ENCODE measurements around the gene SLC35F6.

Gene SLC35F6, protein sequence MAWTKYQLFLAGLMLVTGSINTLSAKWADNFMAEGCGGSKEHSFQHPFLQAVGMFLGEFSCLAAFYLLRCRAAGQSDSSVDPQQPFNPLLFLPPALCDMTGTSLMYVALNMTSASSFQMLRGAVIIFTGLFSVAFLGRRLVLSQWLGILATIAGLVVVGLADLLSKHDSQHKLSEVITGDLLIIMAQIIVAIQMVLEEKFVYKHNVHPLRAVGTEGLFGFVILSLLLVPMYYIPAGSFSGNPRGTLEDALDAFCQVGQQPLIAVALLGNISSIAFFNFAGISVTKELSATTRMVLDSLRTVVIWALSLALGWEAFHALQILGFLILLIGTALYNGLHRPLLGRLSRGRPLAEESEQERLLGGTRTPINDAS

DNA sequence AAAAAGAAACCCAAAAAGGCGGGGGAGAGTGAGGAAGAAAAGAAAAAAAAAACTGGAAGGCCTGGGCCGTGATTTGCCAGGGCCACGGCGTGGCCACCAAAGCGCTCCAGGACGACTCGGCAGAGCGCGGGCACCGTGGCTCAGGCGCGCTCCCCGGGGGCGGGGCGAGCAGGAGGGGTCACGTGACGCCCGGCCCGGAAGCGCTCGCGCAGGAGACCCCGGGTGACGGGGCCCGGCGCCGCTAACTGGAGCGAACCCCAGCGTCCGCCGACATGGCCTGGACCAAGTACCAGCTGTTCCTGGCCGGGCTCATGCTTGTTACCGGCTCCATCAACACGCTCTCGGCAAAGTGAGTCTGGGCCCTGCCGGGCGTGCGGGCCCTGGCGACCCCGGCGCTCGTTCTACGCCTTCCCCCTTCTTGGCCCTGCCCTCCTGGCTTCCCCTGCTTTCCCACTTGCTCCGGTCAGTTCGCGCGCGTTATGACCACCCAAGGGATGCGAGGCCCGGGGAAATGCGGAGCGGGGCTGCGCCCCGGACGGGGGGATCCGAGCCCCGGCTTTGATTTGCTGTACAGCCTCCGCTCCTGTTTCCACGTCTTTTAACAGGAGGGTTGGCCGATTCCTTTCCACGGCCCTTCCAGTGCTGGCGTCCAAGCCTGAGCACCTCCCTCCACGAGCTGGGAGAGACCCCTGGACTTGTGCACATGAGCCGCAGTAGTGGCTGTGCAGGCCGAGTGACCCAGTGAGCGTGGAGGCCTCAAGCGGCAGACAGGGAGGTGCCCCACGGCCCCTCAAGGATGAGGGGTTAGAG is at the start of gene SLC35F6:
Gene SLC35F6 (plus strand): TSS at position 207 of the 810 bp plus-strand sequence. CDS start 66 bp downstream, at position 273.
- peak; percentile 83 for DNase-seq (ENCODE audit: low read depth)

DNA sequence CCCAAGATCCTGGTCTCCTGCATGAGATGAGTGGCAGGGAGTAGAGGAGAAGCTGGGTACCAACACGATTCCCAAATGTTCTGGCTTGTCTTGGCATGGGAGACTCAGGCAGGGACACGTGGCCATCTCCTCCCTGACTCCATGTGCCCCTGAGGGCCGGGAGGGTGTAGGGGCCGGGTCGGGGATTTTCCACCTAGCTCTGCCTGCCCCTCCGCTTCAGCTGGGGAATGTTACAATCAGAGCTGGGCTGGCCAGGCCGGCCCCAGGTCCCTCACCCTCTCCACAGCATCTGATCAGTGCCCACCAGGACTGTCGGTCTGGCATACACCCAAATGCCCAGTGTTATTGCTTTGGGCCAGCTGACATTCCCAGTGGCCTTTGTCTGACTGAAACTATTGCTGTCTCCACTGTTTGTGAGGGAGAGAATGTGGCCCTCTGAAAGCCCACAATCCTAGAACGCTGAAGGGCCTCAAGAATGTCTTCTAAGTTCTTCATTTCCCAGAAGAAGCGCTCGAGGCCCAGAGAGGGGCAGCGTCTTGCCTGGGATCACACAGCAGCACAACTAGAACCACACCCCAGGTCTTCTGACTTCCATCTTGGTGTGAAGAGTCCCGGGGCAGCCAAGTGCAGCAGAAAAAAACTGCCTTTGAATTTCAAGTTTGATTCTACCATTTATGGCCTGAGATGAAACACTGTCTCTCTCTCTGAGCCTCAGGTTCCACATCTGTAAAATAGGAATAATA is 48.4 kb upstream of the SLC35F6 start:
- DNase-seq (ENCODE audit: low read depth) = no peak

DNA sequence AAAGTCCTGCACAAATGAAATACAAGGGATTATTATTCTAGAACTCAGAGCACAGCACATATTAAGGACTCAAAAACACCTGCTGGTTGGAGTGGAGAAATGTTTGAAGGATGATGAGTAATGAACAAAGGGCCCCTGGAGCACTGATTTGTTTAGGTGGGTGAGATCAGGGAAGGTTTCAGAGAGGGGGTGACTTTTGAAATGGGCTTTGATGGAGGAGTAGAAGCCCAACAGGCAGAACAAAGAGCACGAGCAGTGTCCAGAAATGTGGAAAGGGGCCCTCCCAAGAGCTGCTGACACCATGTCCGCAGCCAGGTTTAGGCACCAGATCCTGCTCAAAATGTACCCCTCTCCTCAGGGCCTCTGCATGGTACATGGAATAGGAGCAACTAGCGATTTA is 47.7 kb upstream of the SLC35F6 start:
- no peak for DNase-seq (ENCODE audit: low read depth)

DNA sequence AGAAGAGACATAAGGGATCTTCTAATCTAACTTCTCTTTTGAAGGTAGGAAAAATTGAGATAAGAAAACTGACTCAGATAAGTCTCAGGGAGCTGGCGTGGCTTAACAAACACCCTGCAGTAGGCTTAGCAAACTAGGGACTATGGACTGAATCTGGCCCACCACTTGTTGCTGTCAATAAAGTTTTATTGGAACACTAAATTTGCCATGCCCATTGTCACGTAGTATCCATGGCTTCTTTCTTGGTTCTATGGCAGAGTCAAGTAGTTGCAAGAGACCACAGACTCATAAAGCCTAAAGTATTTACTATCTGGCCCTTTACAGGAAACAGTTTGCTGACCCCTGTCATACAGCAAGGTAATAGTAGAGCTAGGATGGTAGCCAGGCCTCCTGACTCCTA is 47.3 kb upstream of the SLC35F6 start:
- no peak for DNase-seq (ENCODE audit: low read depth)

DNA sequence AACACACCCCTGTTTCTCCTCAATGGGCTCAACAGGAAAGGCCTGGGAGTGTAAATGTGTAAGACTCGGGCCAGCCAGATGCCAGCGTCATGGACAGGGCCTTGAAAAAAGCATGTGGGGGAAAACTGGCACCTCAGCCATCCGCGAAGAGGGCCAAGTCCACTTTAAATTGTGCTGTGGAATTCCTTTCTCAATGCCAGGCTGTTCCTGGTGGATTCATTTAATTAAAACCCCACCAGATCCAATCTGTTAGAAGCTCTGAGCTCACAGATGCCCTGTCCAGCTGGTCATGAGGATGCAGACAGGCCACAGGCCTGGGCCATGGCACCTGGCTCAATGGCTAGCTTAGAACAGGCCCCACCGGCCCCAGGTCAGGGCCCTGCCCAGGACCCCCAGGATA is 46.7 kb upstream of the SLC35F6 start:
- no peak for DNase-seq (ENCODE audit: low read depth)

DNA sequence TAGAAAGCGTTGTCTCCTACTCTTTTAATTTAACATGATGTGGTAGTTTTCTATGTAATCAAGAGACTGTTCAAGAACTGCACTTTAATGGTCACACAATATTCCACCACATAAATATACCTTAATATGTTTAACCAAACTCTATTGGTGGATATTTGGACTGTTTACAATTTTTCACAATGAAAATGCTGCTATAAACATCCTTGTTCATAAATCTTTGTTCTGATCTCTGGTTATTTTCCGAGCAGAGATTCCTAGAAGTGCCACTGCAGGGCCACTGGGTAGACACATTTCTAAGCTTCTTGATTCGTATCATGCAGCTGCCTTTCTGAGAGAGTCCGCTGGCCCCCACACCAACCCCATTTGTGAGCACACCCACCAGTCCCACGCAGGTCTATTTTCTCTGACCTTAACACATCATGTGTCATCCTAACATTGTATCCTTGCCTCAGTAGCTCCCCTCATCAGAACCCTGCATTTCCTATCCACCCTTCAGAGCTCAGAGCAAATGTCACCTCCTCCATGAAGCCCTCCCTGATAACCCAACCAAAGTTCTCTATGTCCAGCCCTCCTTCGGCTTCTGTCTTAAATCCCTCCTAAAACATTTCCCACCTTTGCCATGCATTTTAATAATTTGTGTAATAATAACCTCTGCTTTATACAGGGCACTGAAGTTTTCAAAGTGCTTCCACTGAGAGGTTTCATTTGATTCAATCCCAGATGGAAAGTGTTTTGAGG is 45.0 kb upstream of the SLC35F6 start:
- DNase-seq (ENCODE audit: low read depth) = no peak

DNA sequence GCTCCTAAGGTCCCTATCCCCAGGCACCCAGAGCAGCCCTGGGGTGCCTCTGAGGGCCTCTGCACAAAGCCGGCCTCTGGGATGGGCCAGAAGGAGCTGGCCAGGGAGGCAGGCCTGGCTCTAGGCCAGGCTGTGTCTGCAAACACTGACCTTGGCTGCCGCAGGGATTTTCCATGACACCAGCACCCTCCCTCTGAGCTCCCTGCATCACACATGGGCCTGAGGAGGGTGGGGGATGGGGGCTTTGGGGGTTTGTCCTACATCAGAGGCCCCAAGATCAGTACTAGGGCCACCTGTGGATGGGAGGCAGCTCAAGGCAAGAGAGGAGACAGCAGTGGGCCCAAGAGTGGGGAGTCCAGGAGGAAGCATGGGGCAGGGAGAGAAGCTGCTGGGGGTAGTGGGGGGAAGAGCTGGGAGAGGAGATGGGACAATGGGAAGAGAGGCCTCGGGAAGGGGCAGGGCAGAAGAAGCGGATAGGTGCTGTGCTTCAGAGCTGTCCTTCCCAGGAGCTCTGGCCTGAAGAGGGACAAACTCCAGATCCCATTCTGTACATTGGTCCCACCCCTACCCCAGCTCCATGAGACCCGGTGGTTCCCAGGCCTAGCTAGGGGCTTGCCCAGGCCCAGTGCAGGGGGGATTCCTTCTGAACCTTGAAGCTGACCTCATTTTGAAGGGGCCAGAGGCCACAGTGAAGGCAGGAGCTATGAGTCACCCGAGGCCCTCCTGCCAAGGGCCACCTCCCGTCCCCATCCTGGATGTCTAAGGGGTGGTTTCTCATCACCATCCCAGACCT is 43.6 kb upstream of the SLC35F6 start:
- peak; percentile 93 for DNase-seq (ENCODE audit: low read depth)

DNA sequence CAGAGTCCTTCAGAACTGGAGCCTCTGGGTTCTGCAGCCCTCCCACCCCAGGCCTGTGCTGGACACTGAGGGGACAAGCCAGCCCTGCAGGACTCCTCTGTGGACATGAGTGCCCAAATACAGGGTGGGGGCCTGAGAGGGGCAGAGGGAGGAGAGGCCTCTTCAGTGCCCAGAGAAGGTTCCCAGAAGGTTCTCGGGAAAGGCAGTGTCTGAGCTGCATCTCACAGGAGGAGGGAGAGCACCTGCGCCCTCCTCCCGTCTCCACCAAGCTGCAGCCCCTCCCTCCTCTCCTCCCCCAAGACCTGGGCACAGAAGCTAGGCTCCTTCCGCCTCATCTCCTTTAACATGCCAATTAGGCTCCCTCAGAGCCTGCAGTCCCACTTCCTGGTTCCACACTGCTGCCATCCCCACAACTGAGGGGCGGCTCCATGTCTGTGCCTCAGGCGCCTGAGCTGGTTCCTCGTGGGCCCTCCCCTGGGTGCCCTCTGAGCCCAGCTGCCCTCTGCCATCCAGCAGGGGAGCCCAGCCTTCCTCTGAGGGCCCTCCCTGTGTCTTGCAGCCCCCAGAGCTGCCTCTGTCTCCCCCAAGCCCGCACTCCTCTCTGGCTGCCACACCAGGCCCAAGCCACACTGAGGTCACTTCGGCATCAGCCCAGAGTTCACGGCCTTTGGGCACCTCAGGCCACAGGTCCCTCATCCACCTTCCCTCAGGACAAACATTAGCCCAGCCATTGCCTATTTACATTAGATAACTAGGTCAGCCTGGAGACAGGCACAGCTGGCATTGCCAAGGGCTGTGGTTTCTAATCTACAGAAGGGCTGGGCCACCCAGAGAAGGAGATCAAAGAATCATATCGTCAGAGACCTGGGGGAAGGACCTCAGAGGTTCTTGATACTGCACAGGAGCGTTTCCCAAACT is 42.7 kb upstream of the SLC35F6 start:
- DNase-seq (ENCODE audit: low read depth) = no peak

DNA sequence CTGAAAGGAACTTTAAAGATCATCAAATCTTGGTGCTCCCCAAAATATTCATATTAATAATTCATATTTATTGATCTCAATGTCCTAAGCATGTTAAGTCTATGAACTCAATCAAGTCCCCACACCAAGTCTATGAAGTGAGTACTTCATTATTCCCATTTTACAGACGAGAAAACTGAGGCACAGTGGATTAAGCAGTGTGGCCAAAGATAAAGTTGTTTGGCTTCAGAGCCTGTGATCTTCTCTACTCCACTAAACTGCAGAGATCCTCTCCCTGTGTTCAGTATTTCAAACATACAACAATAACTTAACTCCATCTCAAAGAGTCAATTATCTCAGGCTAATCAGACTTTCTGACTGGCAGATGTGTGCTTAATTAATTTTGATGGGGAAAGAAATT is 41.8 kb upstream of the SLC35F6 start:
- no peak for DNase-seq (ENCODE audit: low read depth)

DNA sequence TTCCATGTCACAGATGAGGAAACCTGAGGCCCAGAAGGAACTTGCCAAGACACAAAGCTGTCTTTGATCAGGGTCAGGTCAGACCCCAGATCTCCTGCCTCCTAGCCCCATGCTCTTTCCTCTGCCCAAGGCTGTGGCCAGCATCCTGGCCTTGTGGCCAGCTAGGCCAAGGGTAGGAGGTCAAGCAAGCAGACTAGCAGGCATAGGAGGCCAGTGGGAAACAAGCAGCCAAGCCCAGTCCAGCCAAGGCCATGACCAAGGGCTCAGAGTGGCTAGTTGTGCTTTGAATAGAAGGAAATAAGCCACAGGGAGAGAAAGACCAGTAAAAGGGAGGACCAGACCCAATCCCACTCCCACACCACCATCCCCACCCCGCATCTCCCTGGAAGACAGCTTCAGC is 41.2 kb upstream of the SLC35F6 start:
- DNase-seq (ENCODE audit: low read depth) = no peak

DNA sequence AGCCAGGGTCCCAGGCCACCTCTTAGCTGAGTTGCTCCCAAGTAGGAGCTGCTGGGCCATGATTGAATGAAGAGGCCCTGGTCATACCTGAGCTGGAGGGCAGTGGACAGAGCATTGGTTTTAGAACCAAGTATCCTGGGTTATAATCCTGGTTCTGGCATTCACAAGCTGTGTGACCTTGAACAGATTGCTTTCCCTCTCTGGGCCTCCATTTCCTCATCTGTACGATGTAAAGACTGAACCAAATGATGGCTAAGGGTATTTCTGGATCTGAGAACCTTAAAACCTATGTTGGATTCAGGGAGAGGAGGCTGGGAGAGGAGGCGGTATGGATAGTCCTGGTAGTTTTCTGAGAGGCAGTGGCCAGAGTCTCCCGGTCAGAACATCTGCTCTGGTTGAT is 40.6 kb upstream of the SLC35F6 start:
- no peak for DNase-seq (ENCODE audit: low read depth)

DNA sequence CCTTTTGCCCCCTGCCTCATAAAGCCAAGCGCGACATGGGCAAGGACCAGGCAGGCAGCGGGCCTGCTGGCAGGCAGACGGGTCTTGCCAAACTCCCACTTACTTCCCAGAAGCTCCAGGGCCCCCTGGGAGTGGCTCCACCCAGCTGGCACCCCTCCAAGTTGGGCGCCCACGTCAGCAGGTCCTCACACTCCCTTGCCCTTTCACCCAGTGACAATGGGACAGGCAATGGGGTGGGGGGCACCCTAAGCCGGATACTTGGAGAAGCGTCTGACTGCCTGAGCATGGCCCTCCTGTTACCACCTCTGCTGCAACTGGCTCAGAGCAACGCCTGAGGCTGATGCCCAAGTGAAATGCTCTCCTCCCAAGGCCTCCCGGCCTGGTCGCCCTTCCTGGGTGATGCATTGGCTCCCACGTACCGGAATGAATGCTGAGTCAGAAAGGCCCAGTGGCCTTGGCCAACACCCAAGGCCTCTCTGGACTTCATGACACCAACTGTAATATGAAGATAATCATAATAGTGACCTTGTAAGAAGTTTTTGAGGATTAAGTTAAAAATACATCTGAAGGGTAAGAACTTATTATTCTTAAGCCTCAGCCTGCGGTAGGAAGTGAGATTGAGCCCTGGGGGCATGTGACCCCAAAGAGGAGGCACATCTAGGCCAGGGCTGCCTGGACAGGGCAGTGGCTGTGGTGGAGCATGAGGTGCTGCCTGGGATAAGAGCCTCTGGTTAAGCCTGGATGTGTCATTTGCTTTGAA is 39.9 kb upstream of the SLC35F6 start:
- DNase-seq (ENCODE audit: low read depth) = peak; percentile 97

DNA sequence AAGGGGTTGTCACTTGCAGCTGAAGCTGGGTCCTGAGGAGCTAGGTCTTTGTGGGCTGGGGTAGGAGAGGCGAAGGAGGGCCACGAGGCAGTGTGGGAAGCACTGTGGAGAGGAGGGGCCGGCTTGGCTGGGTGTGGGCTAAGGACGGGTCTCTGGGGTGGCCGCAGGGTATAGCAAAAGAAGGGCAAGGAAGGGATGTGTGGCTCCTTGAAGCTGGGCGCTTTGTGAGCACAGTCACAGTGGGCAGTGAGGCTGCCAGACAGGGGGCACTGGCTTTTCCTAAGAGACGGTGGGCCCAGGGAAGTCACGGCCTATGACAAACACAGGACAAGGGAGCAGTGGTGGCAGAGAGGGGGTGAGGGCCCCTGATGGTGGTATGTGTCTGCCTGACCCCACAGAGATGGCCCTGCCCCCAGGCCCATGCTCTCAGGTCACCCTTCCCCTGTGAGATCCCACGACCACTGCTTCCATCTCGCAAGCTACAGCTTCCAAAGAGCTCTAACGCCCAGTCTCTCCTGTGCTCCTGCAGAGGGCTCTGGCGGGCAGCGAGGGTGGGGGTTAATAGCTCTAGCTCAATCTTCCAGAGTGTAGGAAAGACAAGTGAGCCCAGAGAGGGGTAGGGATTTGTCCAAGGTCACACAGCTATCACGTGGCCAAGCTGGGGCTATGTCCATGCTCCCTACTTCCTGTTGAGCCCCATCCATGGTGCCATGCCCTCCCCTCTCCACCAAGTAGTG is 39.1 kb upstream of the SLC35F6 start:
- DNase-seq (ENCODE audit: low read depth) = no peak

DNA sequence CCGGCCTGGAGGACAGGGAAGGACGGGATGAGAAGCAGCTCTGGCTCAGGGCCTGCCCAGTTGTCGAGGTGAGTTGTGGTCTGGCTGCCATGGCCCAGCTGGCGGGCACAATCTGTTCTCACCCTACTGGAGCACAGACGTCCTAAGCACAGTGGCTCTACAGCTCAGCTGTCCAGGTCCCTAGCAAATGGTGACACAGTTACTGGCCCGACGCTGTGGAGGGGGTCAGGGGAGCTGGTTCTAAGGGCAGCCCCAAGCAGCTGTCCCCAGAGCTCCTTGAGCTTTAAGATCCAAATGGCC is 38.6 kb upstream of the SLC35F6 start:
- no peak for DNase-seq (ENCODE audit: low read depth)

DNA sequence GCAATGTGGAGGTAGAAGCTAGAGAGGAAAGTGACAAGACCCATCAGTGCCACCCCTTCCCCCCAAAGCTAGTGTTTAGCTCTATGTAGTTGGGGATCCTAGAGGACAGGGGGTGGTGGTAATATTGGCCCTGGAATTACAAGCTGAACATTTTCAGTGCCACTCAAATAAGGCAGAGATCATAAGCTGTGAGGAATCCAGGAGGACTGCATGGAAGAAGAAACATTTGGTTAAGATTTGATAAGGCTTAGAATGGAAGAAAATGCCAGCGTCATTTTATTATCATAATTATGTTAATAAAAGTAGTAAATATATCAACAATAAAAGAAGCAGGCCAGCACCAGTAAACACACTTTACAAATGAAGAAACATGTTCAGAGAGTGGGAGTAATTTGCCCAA is 37.9 kb upstream of the SLC35F6 start:
- no peak for DNase-seq (ENCODE audit: low read depth)

DNA sequence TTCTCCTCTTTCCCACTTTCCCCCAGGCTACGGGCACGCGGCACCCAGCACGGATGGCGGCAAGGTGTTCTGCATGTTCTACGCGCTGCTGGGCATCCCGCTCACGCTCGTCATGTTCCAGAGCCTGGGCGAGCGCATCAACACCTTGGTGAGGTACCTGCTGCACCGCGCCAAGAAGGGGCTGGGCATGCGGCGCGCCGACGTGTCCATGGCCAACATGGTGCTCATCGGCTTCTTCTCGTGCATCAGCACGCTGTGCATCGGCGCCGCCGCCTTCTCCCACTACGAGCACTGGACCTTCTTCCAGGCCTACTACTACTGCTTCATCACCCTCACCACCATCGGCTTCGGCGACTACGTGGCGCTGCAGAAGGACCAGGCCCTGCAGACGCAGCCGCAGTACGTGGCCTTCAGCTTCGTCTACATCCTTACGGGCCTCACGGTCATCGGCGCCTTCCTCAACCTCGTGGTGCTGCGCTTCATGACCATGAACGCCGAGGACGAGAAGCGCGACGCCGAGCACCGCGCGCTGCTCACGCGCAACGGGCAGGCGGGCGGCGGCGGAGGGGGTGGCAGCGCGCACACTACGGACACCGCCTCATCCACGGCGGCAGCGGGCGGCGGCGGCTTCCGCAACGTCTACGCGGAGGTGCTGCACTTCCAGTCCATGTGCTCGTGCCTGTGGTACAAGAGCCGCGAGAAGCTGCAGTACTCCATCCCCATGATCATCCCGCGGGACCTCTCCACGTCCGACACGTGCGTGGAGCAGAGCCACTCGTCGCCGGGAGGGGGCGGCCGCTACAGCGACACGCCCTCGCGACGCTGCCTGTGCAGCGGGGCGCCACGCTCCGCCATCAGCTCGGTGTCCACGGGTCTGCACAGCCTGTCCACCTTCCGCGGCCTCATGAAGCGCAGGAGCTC is 36.2 kb upstream of the SLC35F6 start:
- no peak for DNase-seq (ENCODE audit: low read depth)

DNA sequence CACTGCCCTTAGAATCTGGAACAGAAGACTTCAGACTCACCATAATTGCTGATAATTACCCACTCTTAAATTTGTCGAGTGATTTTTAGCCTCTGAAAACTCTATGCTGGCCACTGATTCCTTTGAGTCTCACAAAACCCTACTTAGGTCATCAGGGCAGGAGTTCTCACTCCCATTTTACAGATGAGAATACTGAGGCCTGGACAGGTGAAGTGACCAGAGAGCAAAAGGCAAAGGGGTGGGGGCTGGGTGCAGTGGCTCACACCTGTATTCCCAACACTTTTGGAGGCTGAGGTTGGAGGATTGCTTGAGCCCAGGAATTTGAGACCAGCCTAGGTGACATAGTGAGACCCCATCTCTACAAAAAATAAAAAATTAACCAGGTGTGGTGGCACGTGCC is 34.8 kb upstream of the SLC35F6 start:
- no peak for DNase-seq (ENCODE audit: low read depth)
